Measurements from ENCODE around the gene ENOX1. TPM values are rescaled to one million over a fixed set of nuclear protein-coding genes. Genes with fewer than 3 reads are reported as not detected.

Gene ENOX1
- total RNA-seq, 1 donor from 2014 or later, result 1.1 TPM

GRCh38 chr13:43783820-43784219 lies 3.0 kb downstream of the ENOX1 start:
- DNase-seq (ENCODE audit: low spot score), result peak; percentile 55

GRCh38 chr13:43782686-43783085 lies 4.1 kb downstream of the ENOX1 start:
- H3K9ac ChIP-seq, result no peak overlapping the region
- TF ChIP-seq EZH2phosphoT487 (IDR thresholded peaks at IDR 0.05) (no peak), EZH2 (IDR thresholded peaks at IDR 0.05) (no peak), CTCF (IDR thresholded peaks at IDR 0.05) (no peak)
- H3K9me3 Mint-ChIP-seq, result no peaks in the 10 kb centered on the region
- H2AFZ ChIP-seq (replicated peaks), result no peak overlapping the region
- peaks cover 14% of the 10 kb centered on the region for H3K4me1 ChIP-seq
- no peaks in the 10 kb centered on the region for H3K79me2 ChIP-seq (ENCODE audit: low read depth)
- no peak overlapping the region for H3K4me3 ChIP-seq
- H3K27ac ChIP-seq, result no peak overlapping the region
- H3K4me3 Mint-ChIP-seq, result no peak overlapping the region
- no peaks in the 10 kb centered on the region for H3K36me3 Mint-ChIP-seq
- H3K4me2 ChIP-seq, result no peak overlapping the region
- no peaks in the 10 kb centered on the region for H3K36me3 ChIP-seq
- H3K27me3 ChIP-seq, result peaks cover 49% of the 10 kb centered on the region
- H3F3A ChIP-seq (ENCODE audit: low read depth), result peaks cover 28% of the 10 kb centered on the region
- no peaks in the 10 kb centered on the region for H3K9me3 ChIP-seq (ENCODE audit: low read depth)
- H3K27me3 Mint-ChIP-seq (ENCODE audit: insufficient read depth, low read depth), result peaks cover 6% of the 10 kb centered on the region
- DNase-seq (ENCODE audit: low spot score), result no peak
- H4K20me1 ChIP-seq (ENCODE audit: low read depth), result no peaks in the 10 kb centered on the region
- H3K4me1 Mint-ChIP-seq, result peaks cover 18% of the 10 kb centered on the region
- H3K27ac Mint-ChIP-seq, result no peak overlapping the region

More at GRCh38 chr13:43783820-43784219, 3.0 kb downstream of the ENOX1 start:
- H3K79me2 ChIP-seq (ENCODE audit: low read depth), result no peaks in the 10 kb centered on the region
- Mint-ChIP-seq H3K36me3 (no peaks in the 10 kb centered on the region), H3K4me3 (no peak overlapping the region), H3K27me3 (ENCODE audit: insufficient read depth, low read depth) (peaks cover 6% of the 10 kb centered on the region), H3K9me3 (no peaks in the 10 kb centered on the region), H3K4me1 (peaks cover 26% of the 10 kb centered on the region), H3K27ac (no peak overlapping the region)
- H4K20me1 ChIP-seq (ENCODE audit: low read depth), result no peaks in the 10 kb centered on the region
- no peak overlapping the region for H3K4me3 ChIP-seq
- no peak overlapping the region for H3K9ac ChIP-seq
- peaks cover 32% of the 10 kb centered on the region for H3F3A ChIP-seq (ENCODE audit: low read depth)
- H3K36me3 ChIP-seq, result no peaks in the 10 kb centered on the region
- peaks cover 57% of the 10 kb centered on the region for H3K27me3 ChIP-seq
- no peaks in the 10 kb centered on the region for H3K9me3 ChIP-seq (ENCODE audit: low read depth)
- H3K4me1 ChIP-seq, result peaks cover 20% of the 10 kb centered on the region
- no peak overlapping the region for H2AFZ ChIP-seq (replicated peaks)
- H3K4me2 ChIP-seq, result no peak overlapping the region
- TF ChIP-seq CTCF (IDR thresholded peaks at IDR 0.05) (no peak), EZH2 (IDR thresholded peaks at IDR 0.05) (no peak), EZH2phosphoT487 (IDR thresholded peaks at IDR 0.05) (no peak)
- H3K27ac ChIP-seq, result no peak overlapping the region

- Histone ChIP-seq H4K20me1 (ENCODE audit: low read depth) (no peaks in the 10 kb centered on the region), H3K4me1 (peaks cover 19% of the 10 kb centered on the region), H3K9me3 (ENCODE audit: low read depth) (no peaks in the 10 kb centered on the region), H3K27me3 (peaks cover 31% of the 10 kb centered on the region), H3K27ac (no peak overlapping the region), H3F3A (ENCODE audit: low read depth) (peaks cover 9% of the 10 kb centered on the region), H3K4me2 (no peak overlapping the region), H3K36me3 (no peaks in the 10 kb centered on the region), H3K4me3 (no peak overlapping the region), H3K79me2 (ENCODE audit: low read depth) (no peaks in the 10 kb centered on the region), H2AFZ (replicated peaks) (no peak overlapping the region), H3K9ac (no peak overlapping the region)
- no peak for DNase-seq (ENCODE audit: low spot score)
- no peak for TF ChIP-seq EZH2phosphoT487 (IDR thresholded peaks at IDR 0.05)
- TF ChIP-seq CTCF (IDR thresholded peaks at IDR 0.05), result no peak
- TF ChIP-seq EZH2 (IDR thresholded peaks at IDR 0.05), result no peak
- Mint-ChIP-seq H3K36me3 (no peaks in the 10 kb centered on the region), H3K4me1 (peaks cover 17% of the 10 kb centered on the region), H3K9me3 (no peaks in the 10 kb centered on the region), H3K4me3 (no peak overlapping the region), H3K27ac (no peak overlapping the region), H3K27me3 (ENCODE audit: insufficient read depth, low read depth) (peaks cover 2% of the 10 kb centered on the region)
Observed at GRCh38 chr13:43780666-43781065, 6.1 kb downstream of the ENOX1 start.
